CD4-positive, alpha-beta T cell treated with Interleukin-4 for 1 hour (primary cell): ENCODE data around the gene TCAF1.
A peak's percentile ranks its signal among the peaks of the same experiment; 100 is the strongest.
"Not testable (repeated sequence)": the region's sequence is repeated elsewhere in the genome, so short reads cannot be mapped to it uniquely, and the experiment has no call there.

ENCODE experiments used
- DNase-seq, 2 donors: peaks; one replicate each; pipeline ENCODE4 v3.0.0-alpha.2; 2020 to 2022

The TCAF1 gene

DNA sequence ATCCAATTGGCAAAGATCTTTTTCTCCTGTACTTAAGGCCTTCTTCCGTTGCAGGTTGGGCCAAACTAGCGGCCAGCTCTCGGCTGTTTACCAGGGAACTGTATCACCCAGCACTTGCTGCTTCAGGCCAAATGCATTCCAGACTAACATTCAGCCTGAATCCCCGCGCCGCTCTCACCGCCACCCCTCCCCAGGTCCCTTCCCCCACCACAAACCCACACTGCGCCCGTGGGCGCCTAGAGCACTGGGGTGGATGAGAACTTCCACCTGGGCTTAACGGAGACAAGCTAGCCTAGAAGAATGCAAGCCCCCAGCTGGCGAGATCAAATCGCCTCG, 676 bp downstream of the TCAF1 start:
- DNase-seq, result no peak

DNA sequence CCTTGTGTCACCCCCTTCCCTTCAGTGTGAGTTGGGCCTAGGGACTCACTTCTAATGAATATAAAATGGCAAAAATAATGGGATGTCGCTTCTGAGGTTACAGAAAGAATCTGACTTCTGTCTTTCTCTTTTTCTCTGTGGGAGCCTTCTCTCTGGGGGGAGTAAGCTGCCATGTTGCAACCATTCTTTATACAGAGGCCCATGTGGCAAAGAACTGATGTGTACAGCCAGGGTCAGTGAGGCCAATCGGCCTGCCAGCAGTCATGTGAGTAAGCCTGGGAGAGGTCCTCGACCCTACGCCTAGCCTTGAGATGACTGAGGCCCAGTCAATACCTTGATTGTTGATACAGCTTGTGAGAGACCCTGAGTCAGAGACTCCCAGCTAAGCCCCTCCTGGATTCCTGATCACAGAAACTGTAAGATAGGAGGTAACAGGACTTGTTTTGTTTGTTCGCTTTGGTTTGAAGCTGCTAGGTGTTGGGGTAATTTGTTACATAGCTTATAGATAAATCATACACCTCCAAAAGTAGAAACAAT, 1.7 kb downstream of the TCAF1 start:
- DNase-seq, result no peak

DNA sequence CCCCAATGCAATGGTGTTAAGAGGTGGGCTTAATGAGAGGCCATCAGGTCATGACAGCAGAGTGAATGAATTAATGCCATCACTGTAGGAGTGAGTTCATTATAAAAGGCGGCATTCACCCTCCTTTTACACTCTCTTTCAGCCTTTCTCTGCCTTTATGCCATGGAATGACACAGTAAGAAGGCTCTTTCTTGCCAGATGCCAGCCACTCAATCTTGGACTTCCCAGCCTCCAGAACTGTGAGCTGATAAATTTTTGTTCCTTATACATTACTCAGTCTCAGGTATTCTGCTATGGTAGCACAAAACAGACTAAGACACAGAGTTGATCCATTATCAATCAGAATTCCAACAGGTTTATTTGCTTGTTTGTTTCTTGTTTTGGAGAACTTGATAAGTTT, 3.2 kb downstream of the TCAF1 start:
- DNase-seq, result no peak

DNA sequence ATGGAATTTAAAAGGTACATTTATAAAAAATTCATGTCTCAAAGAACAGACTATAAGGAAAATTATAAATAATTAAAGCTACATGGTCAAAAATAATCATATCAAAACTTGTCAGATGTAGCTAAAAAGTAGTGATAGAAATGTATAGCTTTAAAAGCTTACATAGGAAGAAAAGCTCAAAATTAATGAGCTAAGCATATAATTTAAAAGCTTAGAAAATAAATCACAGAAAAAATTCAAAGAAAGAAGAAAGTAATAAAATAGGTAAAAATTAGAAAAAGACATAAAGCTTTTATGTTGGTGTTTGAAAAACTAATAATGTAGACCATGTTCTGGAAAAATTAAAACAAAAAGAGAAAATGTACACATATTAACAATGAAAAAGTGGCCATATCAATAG, 5.3 kb downstream of the TCAF1 start:
- no peak for DNase-seq

DNA sequence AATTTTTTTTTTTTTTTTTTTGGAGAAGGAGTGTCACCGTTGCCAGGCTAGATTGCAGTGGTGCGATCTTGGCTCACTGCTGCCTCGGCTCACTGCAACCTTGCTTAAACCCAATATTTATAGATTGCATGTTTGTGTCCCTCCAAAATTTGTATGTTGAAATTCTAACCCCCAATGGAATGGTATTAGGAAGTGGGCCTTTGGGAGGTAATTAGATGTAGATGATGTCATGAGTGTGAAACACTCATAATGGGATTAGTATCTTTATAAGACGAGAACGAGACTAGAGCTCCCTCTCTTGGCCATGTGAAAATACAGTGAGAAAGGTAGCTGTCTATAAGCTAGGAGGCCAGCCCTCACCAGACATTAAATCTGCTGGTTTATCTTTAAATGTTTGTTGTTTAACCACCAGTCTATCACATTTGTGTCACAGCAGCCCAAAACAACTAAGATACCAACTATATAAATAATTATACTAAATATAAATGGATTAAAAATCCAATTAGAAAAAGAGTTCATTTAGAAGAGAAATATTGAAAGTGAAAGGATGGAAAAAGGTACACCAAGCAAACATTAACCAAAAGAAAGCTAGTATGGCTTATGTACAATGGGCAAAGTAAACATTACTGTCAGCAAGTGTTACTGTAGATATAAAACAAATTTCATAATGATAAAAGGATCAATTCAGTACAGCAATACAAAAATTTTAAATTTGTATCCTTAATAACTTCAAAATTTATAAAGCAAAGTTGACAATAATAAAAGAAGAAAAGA, 9.3 kb downstream of the TCAF1 start:
- DNase-seq, result peak in 1 of 2 donors; percentile 59

DNA sequence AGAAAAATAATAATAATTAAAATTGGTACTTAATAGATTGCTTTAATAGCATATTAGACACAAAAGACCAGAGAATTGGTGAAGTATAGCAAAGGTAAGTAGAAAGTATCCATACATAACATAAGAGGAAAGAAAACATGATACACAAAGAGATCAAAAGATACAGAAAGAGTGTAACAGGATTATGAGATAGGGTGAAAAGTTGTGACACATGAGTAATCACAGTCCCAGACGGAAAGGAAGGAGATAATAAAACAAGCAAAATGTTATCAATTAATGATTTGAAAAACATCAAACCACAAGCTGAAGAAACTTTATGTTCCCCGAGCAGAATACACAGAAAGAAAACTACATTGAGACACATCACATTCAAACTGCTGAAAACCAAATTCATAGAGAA, 10.5 kb downstream of the TCAF1 start:
- DNase-seq, result no peak

DNA sequence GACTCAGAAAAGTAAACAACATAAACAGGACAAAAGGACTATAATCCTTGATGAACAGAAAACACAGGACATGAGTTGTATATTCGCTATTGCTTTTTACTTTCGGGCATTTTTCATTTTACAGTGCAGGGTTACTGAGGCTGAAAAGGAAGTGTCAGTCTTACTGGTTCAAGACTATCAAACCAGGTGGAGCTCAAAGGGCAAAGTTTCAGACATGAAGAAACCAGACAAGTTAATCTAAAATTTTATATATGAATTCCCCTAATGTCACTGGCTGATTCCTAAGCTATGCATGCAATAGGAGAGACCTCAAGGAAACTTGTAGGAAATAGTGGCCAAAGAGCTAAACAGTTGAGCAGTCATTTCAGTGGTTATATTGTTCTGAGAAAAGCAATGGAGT, 11.4 kb downstream of the TCAF1 start:
- no peak for DNase-seq

DNA sequence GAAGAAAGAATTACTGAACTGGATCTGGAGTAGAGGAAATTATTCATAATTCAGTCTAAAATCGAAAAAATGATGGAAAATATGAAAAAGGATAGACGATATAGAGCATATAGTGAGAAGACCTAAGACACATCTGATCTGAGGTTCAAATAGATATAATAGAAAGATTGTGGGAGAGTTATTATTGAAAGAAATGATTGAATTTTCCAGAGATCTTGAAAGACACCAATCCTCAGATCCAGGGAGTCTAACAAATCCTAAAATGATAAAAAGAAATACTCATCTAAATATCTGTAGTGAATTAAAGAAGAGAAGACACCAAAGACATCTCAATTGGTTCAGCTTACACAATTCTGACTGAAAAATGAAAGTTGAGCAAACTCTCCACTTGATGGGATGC, 12.9 kb downstream of the TCAF1 start:
- no peak for DNase-seq

DNA sequence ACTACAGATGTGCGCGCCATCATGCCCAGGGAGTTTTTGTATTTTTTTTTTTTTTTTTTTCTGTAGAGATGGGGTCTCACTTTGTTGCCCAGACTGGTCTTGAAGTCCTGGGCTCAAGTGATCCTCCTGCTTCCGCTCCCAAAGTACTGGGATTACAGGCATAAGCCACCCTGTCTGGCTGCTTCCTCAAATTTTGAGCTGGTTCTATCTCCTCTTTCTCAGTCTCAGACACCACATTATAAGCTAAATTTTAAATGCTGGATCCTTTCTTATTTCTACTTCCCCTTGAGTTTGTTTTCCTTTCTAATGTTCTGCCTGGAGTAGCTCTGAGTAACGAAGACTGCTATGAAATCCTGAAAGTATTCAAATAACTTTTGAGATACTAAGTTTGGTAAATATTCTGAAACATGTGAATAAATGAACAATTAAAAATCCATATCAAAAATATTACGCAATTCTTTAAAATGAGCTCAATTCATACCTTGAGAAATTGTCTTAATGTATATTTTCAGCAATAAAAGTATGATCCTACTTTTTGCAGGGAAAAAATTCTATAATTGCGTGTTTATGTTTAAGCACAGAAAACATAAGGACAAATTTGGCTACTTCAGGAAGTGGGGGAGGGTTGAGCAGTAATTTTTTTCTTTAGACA, 15.0 kb downstream of the TCAF1 start:
- no peak for DNase-seq

DNA sequence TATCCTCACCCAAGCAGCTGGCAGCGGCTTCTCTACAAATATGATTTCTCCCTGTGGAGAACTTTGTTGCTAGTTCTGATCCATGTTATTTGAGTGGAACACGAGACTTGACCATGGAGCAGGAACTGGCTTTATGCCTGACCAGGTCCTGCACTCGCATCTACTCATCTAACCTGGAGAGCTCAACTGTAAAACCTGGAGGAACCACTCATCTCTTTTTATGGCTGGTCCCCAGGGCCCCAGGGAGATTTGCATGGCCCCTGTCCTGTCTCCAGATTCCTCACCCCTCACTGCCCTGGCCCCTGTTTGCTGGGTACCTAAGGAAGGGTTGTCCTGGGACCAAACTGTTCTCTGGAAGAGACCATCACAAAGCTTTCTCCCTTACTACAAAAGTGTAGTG, 16.0 kb downstream of the TCAF1 start:
- DNase-seq, result no peak

DNA sequence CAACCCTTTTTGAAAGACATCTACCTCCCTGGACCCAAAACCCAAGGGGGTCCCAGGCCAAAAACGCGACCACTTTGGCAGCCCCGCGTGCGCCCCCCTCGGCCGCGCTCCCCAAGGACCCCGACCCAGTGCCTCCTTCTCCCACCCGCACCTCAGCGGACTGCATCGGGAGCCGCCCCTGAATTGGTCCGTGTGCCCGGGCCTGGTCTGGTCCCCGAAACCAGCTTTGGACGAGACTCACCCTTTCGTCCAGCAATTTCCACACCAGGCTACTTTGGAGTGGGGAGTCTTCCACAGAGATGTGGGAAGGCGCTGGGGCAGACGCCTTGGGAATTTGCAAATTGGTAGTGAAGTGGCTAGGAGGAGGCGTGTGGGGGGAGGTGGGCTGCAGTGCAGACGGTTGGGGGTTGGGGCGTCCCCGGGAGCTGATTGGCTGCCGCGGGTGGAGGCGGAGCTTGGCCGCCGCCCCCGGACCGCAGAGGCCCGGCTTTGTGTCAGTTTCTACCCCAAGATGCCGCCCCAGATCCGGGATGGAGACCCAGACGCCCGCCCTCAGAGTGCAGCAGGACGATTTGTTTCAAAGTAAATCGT, 16.9 kb downstream of the TCAF1 start:
- DNase-seq, result no peak

DNA sequence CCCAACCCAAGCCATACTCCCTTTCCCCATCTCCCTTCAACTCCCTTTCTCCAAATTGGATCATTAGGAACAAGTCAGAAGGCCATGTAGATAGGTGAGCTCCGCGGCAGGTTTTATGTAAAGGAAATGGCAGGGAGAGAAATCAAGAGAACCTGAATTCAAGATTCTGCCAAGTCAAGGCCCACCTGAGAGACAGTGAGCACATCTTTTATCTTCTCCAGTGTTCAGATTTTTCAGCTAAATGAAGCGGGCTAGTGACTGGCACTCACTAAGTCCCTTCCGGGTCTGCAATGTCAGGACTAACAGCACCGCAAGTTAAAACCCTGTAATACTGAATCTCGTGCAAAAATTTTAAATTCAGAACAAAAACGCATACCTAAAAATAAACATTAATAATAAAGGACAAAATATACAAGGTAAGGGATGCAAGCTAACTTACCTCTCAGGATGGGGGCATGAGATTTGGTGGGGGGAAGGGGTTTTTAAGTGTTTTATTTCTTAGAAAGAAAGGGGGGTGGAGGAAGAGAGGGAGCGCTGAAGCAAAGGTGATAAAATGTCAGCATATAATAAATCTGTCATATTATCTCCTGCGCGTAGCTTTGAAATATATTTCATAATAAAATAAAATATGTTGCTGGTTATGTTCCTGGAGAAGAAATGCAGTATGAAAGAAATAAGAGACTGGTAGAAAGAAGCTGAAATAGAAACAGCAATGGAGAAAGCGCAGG, 17.6 kb downstream of the TCAF1 start:
- DNase-seq, result no peak

DNA sequence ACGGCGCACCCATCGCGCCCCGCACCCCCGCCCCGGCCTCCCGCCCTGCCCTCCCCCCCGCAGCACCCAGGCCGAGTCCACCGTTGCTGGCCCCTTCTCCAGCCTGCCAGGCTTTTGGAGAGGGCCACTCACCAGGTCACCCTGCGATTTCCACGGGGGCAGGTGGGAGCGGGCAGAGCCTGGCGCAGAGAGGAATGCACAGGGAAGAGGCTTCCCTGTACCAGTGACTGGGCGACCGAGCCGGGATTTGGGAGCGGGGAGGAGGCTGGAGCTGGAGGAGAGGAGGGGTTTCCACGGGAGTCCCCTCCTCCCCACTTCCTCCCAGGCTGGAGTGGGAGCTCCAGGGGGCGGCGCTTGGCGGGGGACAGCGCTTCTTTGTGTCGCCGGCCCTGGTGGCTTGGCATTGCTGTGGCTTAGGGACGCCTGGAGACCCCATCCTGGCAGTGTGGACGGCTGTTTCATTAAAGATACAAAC, 19.3 kb downstream of the TCAF1 start:
- DNase-seq, result no peak

DNA sequence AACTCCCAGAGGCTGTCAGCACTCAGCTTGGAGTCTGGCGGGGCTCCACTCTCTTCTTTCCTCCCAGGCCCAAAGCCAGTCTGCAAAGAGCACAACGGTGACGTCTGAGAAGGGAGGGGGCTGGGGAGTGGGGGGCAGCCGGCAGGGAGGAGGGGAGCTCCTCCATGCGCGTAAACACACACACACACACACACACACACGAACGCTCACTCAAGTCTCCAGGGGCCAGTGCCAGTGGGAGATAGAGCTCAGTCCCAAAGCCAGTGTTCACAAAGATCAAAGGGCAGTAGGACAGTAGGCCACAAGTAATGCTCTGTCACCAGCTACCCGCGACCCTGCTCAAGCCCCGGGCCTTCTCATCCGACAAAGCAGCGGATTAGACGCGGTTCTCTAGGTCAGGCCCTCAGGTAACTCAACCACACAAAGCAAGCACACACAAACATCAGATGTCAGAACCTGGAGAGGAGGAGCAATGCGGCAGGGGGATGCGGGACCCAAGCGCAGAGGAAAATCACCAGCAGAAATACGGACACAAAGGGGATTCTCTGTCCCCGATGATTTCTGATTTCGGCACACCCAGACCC, 19.9 kb downstream of the TCAF1 start:
- no peak for DNase-seq

DNA sequence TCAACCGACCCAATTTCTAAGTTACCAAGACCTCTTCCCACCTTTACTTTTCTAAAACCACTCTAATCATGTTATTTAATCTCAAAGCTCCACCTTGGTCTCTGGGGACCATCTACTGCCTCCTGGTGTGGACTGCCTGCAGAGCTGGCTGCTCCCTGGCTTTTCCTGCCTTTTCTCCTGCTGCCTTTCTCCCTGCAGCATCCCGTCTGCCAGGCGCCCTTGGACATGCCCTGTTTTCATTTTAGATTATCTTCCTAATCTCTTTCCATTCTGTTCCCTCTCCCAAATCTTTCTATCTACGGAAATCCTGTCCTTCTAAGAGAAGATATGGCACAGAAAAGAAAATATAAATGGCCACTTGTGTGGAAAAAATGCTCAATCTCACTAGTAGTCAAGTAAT, 23.1 kb downstream of the TCAF1 start:
- DNase-seq, result no peak

DNA sequence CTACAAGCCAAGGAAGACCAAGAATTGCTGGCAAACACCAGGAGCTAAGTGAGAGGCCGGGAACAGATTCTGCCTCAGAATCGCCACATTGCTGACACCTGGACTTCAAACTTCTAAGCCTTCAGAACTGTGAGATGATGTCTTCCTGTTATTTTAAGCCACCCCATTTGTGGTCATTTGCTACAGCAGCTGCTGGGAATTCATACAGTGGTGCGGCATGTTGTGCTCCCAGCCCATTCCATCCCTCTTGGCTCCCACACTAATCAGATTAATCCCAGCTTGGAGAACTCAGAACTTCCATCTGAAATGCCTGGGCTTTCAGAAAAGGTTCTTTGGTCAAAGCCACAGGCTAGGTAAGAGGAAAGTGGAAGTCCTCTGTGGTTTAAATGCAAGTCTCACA, 24.9 kb downstream of the TCAF1 start:
- DNase-seq, result no peak

DNA sequence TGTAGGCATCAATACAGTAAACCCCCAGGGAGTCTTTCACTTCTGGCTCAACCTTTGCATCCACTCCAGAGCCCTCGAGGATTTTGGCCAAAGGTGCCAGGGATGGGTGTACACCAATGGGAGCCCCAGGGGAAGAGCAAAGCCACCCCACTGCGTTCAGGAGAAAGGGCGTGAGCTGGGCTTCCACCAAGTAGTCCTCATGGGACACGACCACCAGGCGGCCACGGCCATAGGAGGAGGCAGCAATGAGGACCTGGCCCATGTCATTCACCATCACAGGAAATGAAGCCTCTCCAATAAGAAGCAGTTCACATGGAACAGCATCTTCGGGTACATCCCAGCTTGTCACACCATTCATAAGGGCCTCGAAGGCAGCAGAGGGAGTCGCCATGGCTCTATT, 25.8 kb downstream of the TCAF1 start:
- DNase-seq, result no peak

DNA sequence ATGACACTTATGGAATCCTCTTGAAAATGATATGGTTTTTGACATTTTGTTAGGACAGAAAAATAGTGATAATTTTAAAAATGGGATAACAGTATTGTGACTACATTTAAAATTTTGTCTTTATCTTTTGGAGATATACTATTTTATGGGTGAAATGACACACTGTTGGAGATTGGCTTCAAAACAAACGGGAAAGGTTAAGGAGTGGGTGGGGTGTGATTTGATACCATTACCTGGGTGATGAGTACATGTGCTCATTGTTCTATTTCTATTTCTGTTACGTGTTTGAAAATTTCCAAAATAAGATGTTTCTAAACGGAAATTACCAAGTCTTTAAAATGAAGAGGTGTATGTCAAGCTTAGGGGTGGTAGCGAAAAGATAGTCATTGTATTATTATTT, 28.7 kb downstream of the TCAF1 start:
- DNase-seq, result not testable (repeated sequence)

DNA sequence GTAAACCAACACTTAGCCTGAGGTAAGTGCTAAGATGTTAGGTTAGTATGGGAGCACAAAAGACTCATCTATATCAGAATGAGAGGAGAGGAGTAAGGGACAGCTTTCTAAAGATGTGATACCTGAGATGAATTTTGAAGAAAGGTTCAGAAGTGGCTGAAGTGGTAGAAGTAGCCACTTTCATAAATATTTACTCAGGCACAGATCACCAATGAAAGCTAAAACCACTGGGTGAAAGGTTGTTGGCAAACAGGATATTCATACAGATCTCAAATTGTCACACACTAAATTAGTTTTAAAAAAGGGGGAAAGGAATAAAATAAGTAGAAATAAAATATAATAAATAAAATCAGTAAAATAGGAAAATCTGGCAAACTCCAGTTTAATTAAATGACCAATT, 30.4 kb downstream of the TCAF1 start:
- DNase-seq, result not testable (repeated sequence)

DNA sequence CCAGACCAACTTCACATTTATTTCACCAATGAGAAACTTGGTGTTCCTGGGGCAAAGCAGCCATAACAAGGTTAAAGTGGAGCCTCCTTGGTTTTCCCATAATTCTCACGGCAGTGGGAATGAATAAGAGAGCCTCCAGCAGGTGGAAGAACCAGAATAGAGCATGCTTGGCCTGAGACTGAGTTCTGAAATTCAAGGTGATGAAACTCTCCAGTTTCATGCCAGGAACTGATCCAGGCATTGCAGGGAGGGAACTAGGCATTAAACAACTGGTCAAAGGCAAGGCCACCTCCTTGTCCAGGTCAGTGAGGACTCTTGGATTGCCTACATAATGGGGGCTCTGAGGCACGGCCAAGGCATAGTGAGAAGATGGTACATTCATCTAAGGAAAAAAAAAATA, 44.0 kb downstream of the TCAF1 start:
- not testable (repeated sequence) for DNase-seq

DNA sequence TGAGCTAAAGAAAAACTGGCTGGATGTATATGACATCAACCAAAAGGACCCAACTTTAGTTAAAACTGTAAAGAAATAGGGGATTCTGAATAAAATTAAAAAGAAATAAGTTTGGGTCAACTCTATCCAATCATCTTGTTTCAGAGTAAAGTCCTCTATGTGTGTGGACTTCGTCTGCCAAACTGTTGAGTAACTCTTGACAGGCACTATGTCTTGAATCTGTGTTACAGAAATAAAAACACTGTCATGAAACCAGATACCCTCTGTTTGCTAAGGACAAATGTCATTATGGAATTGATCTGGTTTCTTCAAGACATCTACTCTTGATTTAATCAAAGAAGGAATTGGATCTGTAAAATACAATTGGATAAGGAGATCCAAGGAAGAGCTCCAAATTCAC, 46.5 kb downstream of the TCAF1 start:
- not testable (repeated sequence) for DNase-seq

DNA sequence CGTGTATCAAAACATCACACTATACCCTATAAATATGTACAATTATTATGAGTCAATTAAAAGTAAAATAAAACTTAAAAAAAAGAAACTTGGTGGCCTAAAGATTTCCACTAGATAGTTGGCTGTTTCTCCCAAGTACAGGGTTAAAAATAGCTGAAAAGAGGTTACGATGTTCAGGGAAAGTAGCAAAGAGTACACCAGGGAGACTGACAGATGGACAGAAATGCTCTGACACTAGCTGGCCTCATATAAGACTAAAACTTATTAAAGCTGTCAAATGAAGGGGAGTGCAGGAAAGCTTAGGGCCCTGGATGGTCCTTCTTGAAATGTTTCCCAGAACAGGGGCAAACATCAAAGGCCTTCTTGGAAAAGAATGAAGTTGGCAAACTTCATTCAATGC, 51.3 kb downstream of the TCAF1 start:
- no peak for DNase-seq
